ENCODE data around the gene ARHGAP6. TPM values are rescaled to one million over a fixed set of nuclear protein-coding genes. Genes with fewer than 3 reads are reported as not detected.

Gene ARHGAP6
- total RNA-seq, 1 experiment from 2014 or later = 0.07 TPM

DNA sequence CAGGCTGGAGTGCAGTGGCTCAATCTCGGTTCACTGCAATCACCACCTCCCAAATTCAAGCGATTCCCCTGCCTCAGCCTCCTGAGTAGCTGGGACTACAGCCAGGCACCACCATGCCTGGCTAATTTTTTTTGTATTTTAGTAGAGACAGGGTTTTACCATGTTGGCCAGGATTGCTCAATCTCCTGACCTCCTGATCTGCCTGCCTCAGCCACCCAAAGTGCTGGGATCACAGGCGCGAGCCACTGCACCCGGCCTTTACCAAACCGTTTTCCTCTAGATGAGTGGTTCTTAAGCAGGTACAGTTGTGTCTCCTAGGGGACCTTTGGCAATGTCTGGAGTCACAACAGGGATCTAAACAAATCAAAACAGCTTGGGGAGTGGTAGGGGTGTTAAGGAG, 360.9 kb downstream of the ARHGAP6 start:
- no CpG with 5 or more reads among the region's 6 CpGs for WGBS (ENCODE audit: extremely low coverage, insufficient read length, low lambda C conversion rate)
- DNase-seq = no peak
- TF ChIP-seq, protein P1, sequence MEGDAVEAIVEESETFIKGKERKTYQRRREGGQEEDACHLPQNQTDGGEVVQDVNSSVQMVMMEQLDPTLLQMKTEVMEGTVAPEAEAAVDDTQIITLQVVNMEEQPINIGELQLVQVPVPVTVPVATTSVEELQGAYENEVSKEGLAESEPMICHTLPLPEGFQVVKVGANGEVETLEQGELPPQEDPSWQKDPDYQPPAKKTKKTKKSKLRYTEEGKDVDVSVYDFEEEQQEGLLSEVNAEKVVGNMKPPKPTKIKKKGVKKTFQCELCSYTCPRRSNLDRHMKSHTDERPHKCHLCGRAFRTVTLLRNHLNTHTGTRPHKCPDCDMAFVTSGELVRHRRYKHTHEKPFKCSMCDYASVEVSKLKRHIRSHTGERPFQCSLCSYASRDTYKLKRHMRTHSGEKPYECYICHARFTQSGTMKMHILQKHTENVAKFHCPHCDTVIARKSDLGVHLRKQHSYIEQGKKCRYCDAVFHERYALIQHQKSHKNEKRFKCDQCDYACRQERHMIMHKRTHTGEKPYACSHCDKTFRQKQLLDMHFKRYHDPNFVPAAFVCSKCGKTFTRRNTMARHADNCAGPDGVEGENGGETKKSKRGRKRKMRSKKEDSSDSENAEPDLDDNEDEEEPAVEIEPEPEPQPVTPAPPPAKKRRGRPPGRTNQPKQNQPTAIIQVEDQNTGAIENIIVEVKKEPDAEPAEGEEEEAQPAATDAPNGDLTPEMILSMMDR (conservative IDR thresholded peaks at IDR 0.05) = no peak

More for the DNA sequence above, 360.9 kb downstream of the ARHGAP6 start:
- no peak overlapping the region for H3K14ac ChIP-seq (ENCODE audit: insufficient read depth, low read length)
- H3K27ac Mint-ChIP-seq = peak overlapping the region in 1 of 3 experiments; percentile 35; a peak in 1 of 7 replicates
- H3T11ph ChIP-seq (ENCODE audit: low read length) = no peak overlapping the region
- no peak overlapping the region for H3K4me3 Mint-ChIP-seq
- H3K4ac ChIP-seq (ENCODE audit: low read depth, low read length) = no peak overlapping the region
- no peak overlapping the region for H4K91ac ChIP-seq (ENCODE audit: insufficient read length, low read depth, low read length)
- H2BK20ac ChIP-seq (ENCODE audit: low read depth, low read length, poor library complexity, severe bottlenecking) = no peak overlapping the region
- H2BK15ac ChIP-seq (ENCODE audit: low read depth, low read length) = no peak overlapping the region
- H3K9me3 Mint-ChIP-seq = peaks cover 38 to 57% of the 10 kb centered on the region in 2 experiments
- peaks cover 0 to 2% (median 0%) of the 10 kb centered on the region in 3 experiments; a peak in 1 of 7 replicates for H3K36me3 Mint-ChIP-seq (ENCODE audit: insufficient read depth in 1 of 3, low read depth in 3 of 3)
- no peaks in the 10 kb centered on the region for H3K79me2 ChIP-seq (ENCODE audit: insufficient read depth, low read length)
- H2BK12ac ChIP-seq (ENCODE audit: insufficient read length, low read depth, low read length) = no peak overlapping the region
- no peak overlapping the region for H2AK5ac ChIP-seq (ENCODE audit: insufficient read length, low read length)
- H3K79me1 ChIP-seq (ENCODE audit: insufficient read depth, low read depth, low read length, poor library complexity, severe bottlenecking) = no peaks in the 10 kb centered on the region
- no peak overlapping the region for H3K9ac ChIP-seq (ENCODE audit: extremely low read depth, insufficient read length, low read length)
- H4K20me1 ChIP-seq (ENCODE audit: control insufficient read depth, insufficient read depth, insufficient read length) = no peaks in the 10 kb centered on the region
- H3K4me1 ChIP-seq (ENCODE audit: insufficient read depth, low read length) = no peaks in the 10 kb centered on the region
- no peaks in the 10 kb centered on the region for H3K23me2 ChIP-seq (ENCODE audit: insufficient read length, low read depth, low read length, poor library complexity, severe bottlenecking)
- H3K56ac ChIP-seq (ENCODE audit: insufficient read length, low read depth, low read length) = no peak overlapping the region
- no peak overlapping the region for H3K4me2 ChIP-seq (ENCODE audit: insufficient read depth, insufficient read length, low read length)
- H3K27ac ChIP-seq (ENCODE audit: insufficient read length, low read depth, low read length) = no peak overlapping the region
- H3K9me3 ChIP-seq (ENCODE audit: control insufficient read depth, low read depth, low read length) = no peaks in the 10 kb centered on the region
- H4K5ac ChIP-seq (ENCODE audit: insufficient read length, low read depth, low read length) = no peak overlapping the region
- no peak overlapping the region for H2BK5ac ChIP-seq (ENCODE audit: insufficient read length, low read length)
- H3K27me3 Mint-ChIP-seq (ENCODE audit: low read depth) = no peaks in the 10 kb centered on the region
- H2AFZ ChIP-seq (ENCODE audit: low read length) = no peak overlapping the region
- no peak overlapping the region for H3K18ac ChIP-seq (ENCODE audit: insufficient read length, low read depth, low read length)
- peaks cover 12 to 15% of the 10 kb centered on the region in 2 experiments for H3K4me1 Mint-ChIP-seq
- no peak overlapping the region for H4K8ac ChIP-seq (replicated peaks; ENCODE audit: insufficient read length, low read depth, low read length)
- no peak overlapping the region for H3K23ac ChIP-seq (ENCODE audit: insufficient read length, low read depth, low read length)
- H3K27me3 ChIP-seq (ENCODE audit: insufficient read depth, low read length) = no peaks in the 10 kb centered on the region
- H2BK120ac ChIP-seq (ENCODE audit: low read depth, low read length, poor library complexity, severe bottlenecking) = no peak overlapping the region

Data from H9 (cell line).